Measurements from ENCODE around the gene AGO1.

GRCh38 chr1:35833395-35833794 is 49.6 kb upstream of the AGO1 start:
- TF ChIP-seq CTCF (IDR thresholded peaks at IDR 0.05 in 4 of 5, conservative IDR thresholded peaks at IDR 0.05 in 1 of 5) = no peak
- no peak for TF ChIP-seq POLR2A (IDR thresholded peaks at IDR 0.05)

Measured in gastrocnemius medialis (tissue), 4 donors.